Measurements from ENCODE around the gene EME2.
"Not testable (repeated sequence)": the region's sequence is repeated elsewhere in the genome, so short reads cannot be mapped to it uniquely, and the experiment has no call there.

Gene EME2

GRCh38 chr16:1772362-1772907, at the start of gene EME2:
EME2 (plus strand) TSS chr16:1772810; CDS start chr16:1773228, 418 bp downstream.
- DNase-seq, result peak; percentile 67

- DNase-seq, result peak; percentile 34
Measured at GRCh38 chr16:1723450-1724147, 49.0 kb upstream of the EME2 start.

- DNase-seq, result no peak
Measured at GRCh38 chr16:1724491-1724890, 48.1 kb upstream of the EME2 start.

- DNase-seq, result no peak
Measured at GRCh38 chr16:1726661-1727502, 45.7 kb upstream of the EME2 start.

- no peak for DNase-seq
Measured at GRCh38 chr16:1727651-1728624, 44.7 kb upstream of the EME2 start.

- no peak for DNase-seq
Measured at GRCh38 chr16:1729026-1729425, 43.6 kb upstream of the EME2 start.

- no peak for DNase-seq
Measured at GRCh38 chr16:1729445-1729844, 43.2 kb upstream of the EME2 start.

- DNase-seq, result no peak
Measured at GRCh38 chr16:1731073-1731472, 41.5 kb upstream of the EME2 start.

- DNase-seq, result no peak
Measured at GRCh38 chr16:1731603-1732002, 41.0 kb upstream of the EME2 start.

GRCh38 chr16:1732071-1732470, 40.5 kb upstream of the EME2 start:
- DNase-seq, result no peak

GRCh38 chr16:1732551-1732987, 40.0 kb upstream of the EME2 start:
- DNase-seq, result not testable (repeated sequence)

- DNase-seq, result no peak
Measured at GRCh38 chr16:1734123-1734522, 38.5 kb upstream of the EME2 start.

- DNase-seq, result no peak
Measured at GRCh38 chr16:1734816-1735215, 37.8 kb upstream of the EME2 start.

GRCh38 chr16:1740234-1740633, 32.4 kb upstream of the EME2 start:
- no peak for DNase-seq

- DNase-seq, result no peak
Measured at GRCh38 chr16:1740781-1741490, 31.7 kb upstream of the EME2 start.

- no peak for DNase-seq
Measured at GRCh38 chr16:1741553-1742165, 31.0 kb upstream of the EME2 start.

GRCh38 chr16:1743376-1744337, 29.0 kb upstream of the EME2 start:
- no peak for DNase-seq

GRCh38 chr16:1744338-1744840, 28.2 kb upstream of the EME2 start:
- DNase-seq, result no peak

GRCh38 chr16:1745181-1745899, 27.3 kb upstream of the EME2 start:
- no peak for DNase-seq

All from activated CD4-positive, alpha-beta T cell treated with anti-CD3 and anti-CD28 coated beads, Interleukin-2, amount 50 U/mL, for 16 hours (primary cell).